Breast epithelium (tissue), 4 donors: ENCODE measurements around the gene ZSWIM7. TPM values are rescaled to one million over a fixed set of nuclear protein-coding genes. Genes with fewer than 3 reads are reported as not detected.

ENCODE experiments used
- DNase-seq, 2 donors: peaks; one replicate each; pipeline ENCODE4 v3.0.0-alpha.2; 2019; ENCODE audit warnings: low spot score in 2 of 2
- H3K27ac ChIP-seq, 2 donors: fragments of 200-600 bp; sonication (generic) in 1 of 2; one replicate each; pipeline ENCODE4 v1.5.1; 2016 to 2019; ENCODE audit warnings: mild to moderate bottlenecking in 1 of 2
- H3K27me3 ChIP-seq, 2 donors: fragments of 200-600 bp; sonication (generic) in 1 of 2; one replicate each; pipeline versions ENCODE4 v1.5.1 to v1.6.0; 2017 to 2019; ENCODE audit warnings: control low read depth in 1 of 2, mild to moderate bottlenecking in 1 of 2
- H3K36me3 ChIP-seq: fragments of 200-600 bp; one replicate; pipeline ENCODE4 v1.5.1; 2019
- H3K4me1 ChIP-seq, 2 donors: fragments of 200-600 bp; sonication (generic); one replicate each; pipeline ENCODE4 v1.5.1; 2016 to 2019; ENCODE audit warnings: control low read depth in 1 of 2
- H3K4me3 ChIP-seq, 3 donors: fragments of 200-600 bp; sonication (generic); 1 replicate in 2 of 3; 2 replicates in 1 of 3; pipeline ENCODE4 v1.5.1; 2016 to 2019; ENCODE audit warnings: mild to moderate bottlenecking in 3 of 3, moderate library complexity in 2 of 3
- H3K9me3 ChIP-seq, 2 donors: fragments of 200-600 bp; sonication (generic) in 1 of 2; one replicate each; pipeline ENCODE4 v1.5.1; 2016 to 2019; ENCODE audit warnings: control low read depth in 1 of 2
- CTCF ChIP-seq, 3 donors: fragments of 450-650 bp; IDR thresholded peaks; one replicate each; pipeline ENCODE4 v1.5.1; 2016 to 2017; ENCODE audit warnings: antibody characterized with exemption in 3 of 3, mild to moderate bottlenecking in 3 of 3, moderate library complexity in 3 of 3
- POLR2A ChIP-seq: fragments of 450-650 bp; IDR thresholded peaks from one replicate; pipeline ENCODE4 v1.6.1; 2016; ENCODE audit warnings: antibody characterized with exemption, mild to moderate bottlenecking, moderate library complexity
- POLR2AphosphoS5 ChIP-seq, 3 donors: sonication (generic); formaldehyde crosslinking; IDR thresholded peaks; one replicate each; pipeline ENCODE4 v1.6.1; 2017; ENCODE audit warnings: antibody characterized with exemption in 3 of 3
- intact Hi-C: fragments of 100-400 bp; cut with DNase I; formaldehyde crosslinking; loops from one replicate; pipeline ENCODE4 v1.15.1; 2023; ENCODE audit warnings: low total_unique reads
- total RNA-seq, 3 donors: library from RNA; depleted of rRNA; stranded (reverse); fragments of >200 nt; gene quantifications; one replicate each; pipeline ENCODE4 v1.1.0, GENCODE V29; 2016

Gene ZSWIM7
- total RNA-seq, 3 donors from 2014 or later = 19.7 to 20.9 (median 20.3) TPM

- H3K27ac ChIP-seq = peak overlapping the region; percentile 48 to 54
- no peaks in the 10 kb centered on the region for H3K27me3 ChIP-seq
- no peak overlapping the region for H3K4me3 ChIP-seq
- intact Hi-C loops = no loop called here
- H3K9me3 ChIP-seq = no peaks in the 10 kb centered on the region
- H3K36me3 ChIP-seq = no peaks in the 10 kb centered on the region
- no peak for TF ChIP-seq POLR2AphosphoS5 (IDR thresholded peaks at IDR 0.05)
- TF ChIP-seq POLR2A = no peak
- TF ChIP-seq CTCF (IDR thresholded peaks at IDR 0.05) = no peak
- H3K4me1 ChIP-seq = no peaks in the 10 kb centered on the region
- DNase-seq = no peak
Measured at GRCh38 chr17:15947271-15947670, 52.2 kb downstream of the ZSWIM7 start.

GRCh38 chr17:15946611-15947120, 52.8 kb downstream of the ZSWIM7 start:
- intact Hi-C loops = no loop called here
- no peaks in the 10 kb centered on the region for H3K27me3 ChIP-seq
- peak overlapping the region; percentile 29 to 48 for H3K27ac ChIP-seq
- H3K36me3 ChIP-seq = no peaks in the 10 kb centered on the region
- no peaks in the 10 kb centered on the region for H3K4me1 ChIP-seq
- TF ChIP-seq POLR2AphosphoS5 (IDR thresholded peaks at IDR 0.05) (no peak), POLR2A (no peak), CTCF (IDR thresholded peaks at IDR 0.05) (no peak)
- no peaks in the 10 kb centered on the region for H3K9me3 ChIP-seq
- no peak overlapping the region for H3K4me3 ChIP-seq
- DNase-seq = no peak

- Histone ChIP-seq H3K27me3 (no peaks in the 10 kb centered on the region), H3K9me3 (no peaks in the 10 kb centered on the region), H3K36me3 (no peaks in the 10 kb centered on the region), H3K4me1 (no peaks in the 10 kb centered on the region), H3K27ac (no peak overlapping the region), H3K4me3 (peak overlapping the region; percentile 54 to 77 (median 57))
- TF ChIP-seq POLR2AphosphoS5 (IDR thresholded peaks at IDR 0.05) = no peak
- no peak for TF ChIP-seq POLR2A
- TF ChIP-seq CTCF (IDR thresholded peaks at IDR 0.05) = no peak
- no peak for DNase-seq
- intact Hi-C loops = no loop called here
Measured at GRCh38 chr17:15945527-15946191, 53.8 kb downstream of the ZSWIM7 start.

- DNase-seq = no peak
- TF ChIP-seq POLR2A (no peak), POLR2AphosphoS5 (IDR thresholded peaks at IDR 0.05) (peak in 2 of 3 donors; percentile 7 to 32), CTCF (IDR thresholded peaks at IDR 0.05) (peak in 1 of 3 donors; percentile 35)
- Histone ChIP-seq H3K27me3 (no peaks in the 10 kb centered on the region), H3K27ac (peak within 1 kb of the TSS in 1 of 2 donors; percentile 22), H3K4me1 (no peaks in the 10 kb centered on the region), H3K4me3 (peak within 1 kb of the TSS; percentile 54 to 77 (median 57)), H3K36me3 (no peaks in the 10 kb centered on the region), H3K9me3 (no peaks in the 10 kb centered on the region)
- intact Hi-C loops = no loop called here
Measured at GRCh38 chr17:15944759-15945526, 54.6 kb downstream of the ZSWIM7 start, which contains the start of gene ADORA2B. Gene ADORA2B (plus strand): TSS chr17:15945130. CDS start chr17:15945249, 119 bp downstream.
